Upper lobe of left lung (tissue), 6 donors: ENCODE data around the gene HELZ2. TPM values are rescaled to one million over a fixed set of nuclear protein-coding genes. Genes with fewer than 3 reads are reported as not detected.

Experiments
- ATAC-seq, 2 donors: fragments of 200-7000 bp; cut with Tn5 transposase; one replicate each; pipeline ENCODE4 v1.9.1; 2022; ENCODE audit warnings: mild to moderate bottlenecking in 2 of 2, moderate library complexity in 2 of 2; ENCODE audit not compliant: low FRiP score in 2 of 2
- DNase-seq, 2 donors: peaks; one replicate each; pipeline ENCODE4 v3.0.0-alpha.2; 2019 to 2020
- H3K27ac ChIP-seq, 4 donors: fragments of 200-600 bp; sonication (generic); one replicate each; pipeline ENCODE4 v1.5.1; 2016 to 2019
- H3K27me3 ChIP-seq, 4 donors: fragments of 200-600 bp; sonication (generic); one replicate each; pipeline ENCODE4 v1.5.1; 2017 to 2019
- H3K36me3 ChIP-seq, 4 donors: fragments of 200-600 bp; sonication (generic); one replicate each; pipeline ENCODE4 v1.5.1; 2016 to 2019
- H3K4me1 ChIP-seq, 4 donors: fragments of 200-600 bp; sonication (generic); one replicate each; pipeline ENCODE4 v1.5.1; 2018 to 2019
- H3K4me3 ChIP-seq, 4 donors: fragments of 200-600 bp; sonication (generic); one replicate each; pipeline ENCODE4 v1.5.1; 2017 to 2019; ENCODE audit warnings: mild to moderate bottlenecking in 2 of 4, moderate library complexity in 1 of 4
- H3K9me3 ChIP-seq, 4 donors: fragments of 200-600 bp; sonication (generic); one replicate each; pipeline ENCODE4 v1.5.1; 2018 to 2019
- CTCF ChIP-seq, 6 experiments: fragments of 450-650 bp in 4 of 6; fragments of 200-600 bp in 2 of 6; sonication (generic) in 2 of 6; IDR thresholded peaks; one replicate each; pipeline ENCODE4 v1.5.1; 2016 to 2019; ENCODE audit warnings: antibody characterized with exemption in 6 of 6
- EP300 ChIP-seq, 4 donors: sonication (generic); formaldehyde crosslinking; IDR thresholded peaks; one replicate each; pipeline ENCODE4 v1.5.1; 2017; ENCODE audit warnings: antibody characterized with exemption in 4 of 4, control low read depth in 2 of 4
- POLR2A ChIP-seq, 4 donors: fragments of 450-650 bp; IDR thresholded peaks; one replicate each; pipeline ENCODE4 v1.5.1; 2016 to 2017; ENCODE audit warnings: antibody characterized with exemption in 4 of 4, mild to moderate bottlenecking in 2 of 4
- POLR2AphosphoS5 ChIP-seq, 2 donors: sonication (generic); formaldehyde crosslinking; IDR thresholded peaks; one replicate each; pipeline ENCODE4 v1.5.1; 2017; ENCODE audit warnings: antibody characterized with exemption in 2 of 2
- WGBS, 2 donors: methylation state at CpG; one replicate each; pipeline ENCODE4 v1.1.5; 2017 to 2018; 5-methylcytosine and 5-hydroxymethylcytosine counted together
- total RNA-seq, 6 donors: library from RNA; depleted of rRNA in 4 of 6; stranded (reverse); fragments of >200 nt in 4 of 6; gene quantifications; one replicate each; pipeline versions ENCODE4 v1.1.0 to v1.2.1, GENCODE V29; 2016 to 2021
- donor health status: DM: no; HTN: no; CAD: no; lungs with moderate emphysema.
- donor health status: DM: no; HTN: yes; CAD: no; lungs with severe emphysema.

Gene HELZ2
- total RNA-seq, 6 donors from 2014 or later: 40.1 to 102 (median 56.6) TPM

- Histone ChIP-seq H3K9me3 (no peaks in the 10 kb centered on the region), H3K4me1 (no peaks in the 10 kb centered on the region), H3K4me3 (no peak overlapping the region), H3K27me3 (no peaks in the 10 kb centered on the region), H3K27ac (no peak overlapping the region), H3K36me3 (peaks cover 11 to 95% (median 59%) of the 10 kb centered on the region in 4 donors)
- DNase-seq (no peak), ATAC-seq (no peak)
- no peak for TF ChIP-seq POLR2AphosphoS5 (IDR thresholded peaks at IDR 0.05)
- TF ChIP-seq CTCF (IDR thresholded peaks at IDR 0.05): no peak
- TF ChIP-seq EP300 (IDR thresholded peaks at IDR 0.05): no peak
- TF ChIP-seq POLR2A (IDR thresholded peaks at IDR 0.05): no peak
- 83 to 94% methylated on average over 3 to 6 of the region's 6 CpGs for WGBS, 2 donors
Observed at GRCh38 chr20:63596423-63596822, 22.4 kb upstream of the HELZ2 start.

- Histone ChIP-seq H3K27ac (no peak overlapping the region), H3K27me3 (no peaks in the 10 kb centered on the region), H3K9me3 (no peaks in the 10 kb centered on the region), H3K4me1 (no peaks in the 10 kb centered on the region), H3K4me3 (no peak overlapping the region), H3K36me3 (peaks cover 12 to 95% (median 60%) of the 10 kb centered on the region in 4 donors)
- DNase-seq: no peak
- 85 to 92% methylated on average over 11 to 28 of the region's 30 CpGs for WGBS, 2 donors
- ATAC-seq: peak in 1 of 2 donors; percentile 23
- TF ChIP-seq EP300 (IDR thresholded peaks at IDR 0.05) (no peak), POLR2A (IDR thresholded peaks at IDR 0.05) (no peak)
Observed at GRCh38 chr20:63595416-63596127, 21.5 kb upstream of the HELZ2 start.

GRCh38 chr20:63594043-63594561 is 20.1 kb upstream of the HELZ2 start:
- Histone ChIP-seq H3K9me3 (no peaks in the 10 kb centered on the region), H3K36me3 (peaks cover 17 to 95% (median 71%) of the 10 kb centered on the region in 4 donors), H3K4me1 (no peaks in the 10 kb centered on the region), H3K27ac (no peak overlapping the region), H3K27me3 (no peaks in the 10 kb centered on the region), H3K4me3 (no peak overlapping the region)
- WGBS, 2 donors: 91 to 98% methylated on average over 5 to 10 of the region's 10 CpGs
- DNase-seq: no peak
- ATAC-seq: peak in 1 of 2 donors; percentile 58
- no peak for TF ChIP-seq EP300 (IDR thresholded peaks at IDR 0.05)
- TF ChIP-seq POLR2A (IDR thresholded peaks at IDR 0.05): no peak
- TF ChIP-seq POLR2AphosphoS5 (IDR thresholded peaks at IDR 0.05): no peak
- TF ChIP-seq CTCF (IDR thresholded peaks at IDR 0.05): no peak

GRCh38 chr20:63592661-63593060 is 18.6 kb upstream of the HELZ2 start:
- H3K27me3 ChIP-seq: no peaks in the 10 kb centered on the region
- H3K4me3 ChIP-seq: no peak overlapping the region
- H3K4me1 ChIP-seq: no peaks in the 10 kb centered on the region
- no peak overlapping the region for H3K27ac ChIP-seq
- no peak for DNase-seq
- no peak for TF ChIP-seq POLR2A (IDR thresholded peaks at IDR 0.05)
- TF ChIP-seq CTCF (IDR thresholded peaks at IDR 0.05): no peak
- no peak for TF ChIP-seq EP300 (IDR thresholded peaks at IDR 0.05)
- no peak for TF ChIP-seq POLR2AphosphoS5 (IDR thresholded peaks at IDR 0.05)
- no peak for ATAC-seq
- no peaks in the 10 kb centered on the region for H3K9me3 ChIP-seq
- WGBS, 2 donors: 92 to 95% methylated on average over 12 to 13 of the region's 13 CpGs
- peaks cover 17 to 86% (median 70%) of the 10 kb centered on the region in 4 donors for H3K36me3 ChIP-seq

- 91% methylated on average over 21 to 28 of the region's 28 CpGs for WGBS, 2 donors
- Histone ChIP-seq H3K36me3 (peaks cover 17 to 82% (median 66%) of the 10 kb centered on the region in 4 donors), H3K27me3 (no peaks in the 10 kb centered on the region), H3K4me3 (no peak overlapping the region), H3K9me3 (no peaks in the 10 kb centered on the region), H3K27ac (no peak overlapping the region), H3K4me1 (no peaks in the 10 kb centered on the region)
- ATAC-seq (no peak), DNase-seq (no peak)
- TF ChIP-seq CTCF (IDR thresholded peaks at IDR 0.05) (no peak), POLR2A (IDR thresholded peaks at IDR 0.05) (no peak), EP300 (IDR thresholded peaks at IDR 0.05) (no peak)
Observed at GRCh38 chr20:63591786-63592355, 17.8 kb upstream of the HELZ2 start.
